Mucosa of rectum (tissue), 2 donors: Measurements from ENCODE around the gene FOXO3.

Source experiments
- H3K27ac ChIP-seq, 2 donors: one replicate each; pipeline ENCODE4 v1.7.0; 2013; ENCODE audit warnings: inconsistent platforms in 2 of 2, low read depth in 2 of 2, low read length in 2 of 2
- H3K27me3 ChIP-seq, 2 donors: one replicate each; pipeline ENCODE4 v1.7.0; 2013; ENCODE audit warnings: low read length in 2 of 2; ENCODE audit not compliant: control insufficient read depth in 2 of 2, insufficient read depth in 2 of 2
- H3K36me3 ChIP-seq, 2 donors: one replicate each; pipeline ENCODE4 v1.7.0; 2013; ENCODE audit warnings: low read length in 2 of 2; ENCODE audit not compliant: control insufficient read depth in 2 of 2, insufficient read depth in 2 of 2
- H3K4me1 ChIP-seq, 2 donors: one replicate each; pipeline ENCODE4 v1.7.0; 2013; ENCODE audit warnings: low read length in 2 of 2, mild to moderate bottlenecking in 1 of 2; ENCODE audit not compliant: control insufficient read depth in 2 of 2, insufficient read depth in 2 of 2
- H3K4me3 ChIP-seq, 2 donors: one replicate each; pipeline ENCODE4 v1.7.0; 2013; ENCODE audit warnings: low read length in 2 of 2
- H3K9ac ChIP-seq, 2 donors: one replicate each; pipeline ENCODE4 v1.7.0; 2013; ENCODE audit warnings: low read length in 2 of 2, low read depth in 1 of 2, mild to moderate bottlenecking in 1 of 2
- H3K9me3 ChIP-seq, 2 donors: one replicate each; pipeline ENCODE4 v1.7.0; 2013; ENCODE audit warnings: low read length in 2 of 2; ENCODE audit not compliant: control insufficient read depth in 2 of 2
- donor health status: healthy.
- donor health status: Normal muscosa, but diverticular disease.

FOXO3 gene

DNA sequence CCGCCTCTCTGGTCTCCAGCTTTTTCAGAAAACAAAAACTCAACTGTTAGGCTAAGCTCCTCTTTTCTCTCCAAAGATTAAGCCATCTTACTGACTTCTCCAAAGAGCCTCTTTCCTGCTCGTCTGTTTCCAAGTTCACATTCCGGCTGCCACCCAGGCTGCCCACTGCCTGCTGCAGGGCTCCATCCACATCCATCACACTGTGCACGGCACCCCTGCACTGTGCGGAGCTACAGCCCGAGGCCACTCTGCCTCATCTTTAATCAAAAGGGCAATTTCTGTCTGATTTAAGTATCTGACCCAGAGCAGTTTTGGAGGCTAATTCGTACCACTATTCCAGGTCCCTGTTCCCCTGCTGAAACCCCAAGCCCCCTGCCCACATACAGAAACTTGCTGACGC is 145.9 kb downstream of the FOXO3 start:
- Histone ChIP-seq H3K9ac (no peak overlapping the region), H3K27ac (no peak overlapping the region), H3K4me3 (no peak overlapping the region), H3K36me3 (peaks cover 0 to 1% of the 10 kb centered on the region in 2 donors), H3K9me3 (peaks cover 0 to under 1% of the 10 kb centered on the region in 2 donors), H3K4me1 (no peaks in the 10 kb centered on the region), H3K27me3 (no peaks in the 10 kb centered on the region)

DNA sequence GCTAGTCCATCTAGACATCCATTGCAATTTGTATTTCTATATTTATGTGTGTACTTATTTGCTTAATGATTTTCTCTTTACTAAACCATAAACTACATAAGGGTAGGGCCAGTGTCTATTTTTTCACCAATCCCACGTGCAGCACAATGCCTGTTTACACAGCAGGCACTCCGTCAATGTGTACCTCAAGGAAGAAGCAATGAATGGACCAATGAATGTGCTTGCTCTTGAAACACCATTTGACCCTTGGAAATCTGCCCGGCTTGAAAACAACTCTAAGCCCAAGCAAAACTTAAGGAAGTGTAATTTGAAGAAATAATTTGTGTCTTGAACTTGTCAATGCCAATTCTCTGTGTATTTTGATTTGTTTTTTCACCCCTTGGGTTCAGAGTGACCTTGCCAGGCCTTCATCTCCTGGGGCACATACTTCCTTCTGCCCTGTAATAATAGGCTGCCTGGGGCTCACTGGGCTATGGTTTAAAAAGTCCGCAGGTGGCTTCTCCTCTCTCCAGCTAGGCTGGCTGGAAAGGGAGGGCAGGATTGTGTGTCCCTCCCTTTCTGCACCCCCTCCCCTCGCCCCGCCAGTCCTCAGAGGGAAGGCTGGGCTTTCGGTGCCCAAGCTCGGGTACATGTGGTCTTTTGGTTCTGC is 146.7 kb downstream of the FOXO3 start:
- Histone ChIP-seq H3K9ac (no peak overlapping the region), H3K36me3 (peaks cover 0 to 1% of the 10 kb centered on the region in 2 donors), H3K27ac (no peak overlapping the region), H3K4me3 (no peak overlapping the region), H3K27me3 (no peaks in the 10 kb centered on the region), H3K4me1 (no peaks in the 10 kb centered on the region), H3K9me3 (no peaks in the 10 kb centered on the region)

GRCh38 chr6:108710030-108710429 is 149.3 kb downstream of the FOXO3 start:
- H3K9ac ChIP-seq = no peak overlapping the region
- H3K4me1 ChIP-seq = peaks cover 0 to 5% of the 10 kb centered on the region in 2 donors
- no peaks in the 10 kb centered on the region for H3K27me3 ChIP-seq
- no peaks in the 10 kb centered on the region for H3K9me3 ChIP-seq
- no peak overlapping the region for H3K27ac ChIP-seq
- peaks cover 0 to 1% of the 10 kb centered on the region in 2 donors for H3K36me3 ChIP-seq
- H3K4me3 ChIP-seq = no peak overlapping the region

DNA sequence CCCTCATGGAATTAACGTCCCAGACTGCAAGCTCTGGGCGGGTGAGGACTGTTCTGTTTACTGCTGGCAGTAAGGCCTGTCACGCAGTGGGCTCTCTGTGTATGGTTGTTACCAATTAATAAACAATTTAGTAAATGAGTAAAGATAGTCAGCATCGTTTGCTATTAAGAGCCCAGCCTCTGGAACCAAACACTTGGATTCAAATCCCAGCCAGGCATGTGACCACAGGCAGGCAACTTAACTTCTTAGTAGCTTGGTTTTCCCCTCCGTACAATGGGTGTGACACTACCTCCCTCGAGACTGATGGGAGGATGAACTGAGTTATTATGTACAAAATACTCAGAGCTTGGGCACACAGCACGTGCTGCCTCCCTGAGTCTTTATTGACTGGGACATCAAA is 149.8 kb downstream of the FOXO3 start:
- no peaks in the 10 kb centered on the region for H3K27me3 ChIP-seq
- no peaks in the 10 kb centered on the region for H3K9me3 ChIP-seq
- H3K9ac ChIP-seq = no peak overlapping the region
- H3K4me3 ChIP-seq = no peak overlapping the region
- H3K36me3 ChIP-seq = peaks cover 0 to 1% of the 10 kb centered on the region in 2 donors
- H3K4me1 ChIP-seq = peaks cover 0 to 5% of the 10 kb centered on the region in 2 donors
- H3K27ac ChIP-seq = no peak overlapping the region

DNA sequence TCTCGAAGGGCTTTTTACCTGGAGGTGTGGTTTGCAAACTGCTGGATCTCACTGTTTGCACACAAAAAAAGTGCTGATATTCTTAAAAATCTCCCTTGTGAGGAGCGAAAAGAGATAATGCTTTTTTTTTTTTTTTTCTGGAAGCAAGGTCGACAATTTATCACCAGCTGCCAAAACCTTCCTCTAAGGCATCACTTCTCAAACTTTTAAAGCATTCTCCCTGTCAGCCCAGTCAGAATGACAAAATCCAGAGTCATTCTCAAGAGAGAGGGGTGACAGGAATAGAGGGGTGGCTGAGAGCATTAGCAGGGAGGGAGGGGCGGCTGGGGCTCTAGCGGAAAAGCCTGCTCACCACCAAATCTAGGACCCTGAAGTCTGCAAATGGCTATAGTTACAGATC is 150.4 kb downstream of the FOXO3 start:
- Histone ChIP-seq H3K9me3 (no peaks in the 10 kb centered on the region), H3K4me3 (no peak overlapping the region), H3K27ac (no peak overlapping the region), H3K9ac (no peak overlapping the region), H3K4me1 (peaks cover 0 to 5% of the 10 kb centered on the region in 2 donors), H3K36me3 (peaks cover 0 to 1% of the 10 kb centered on the region in 2 donors), H3K27me3 (no peaks in the 10 kb centered on the region)

GRCh38 chr6:108711826-108712225 is 151.1 kb downstream of the FOXO3 start:
- Histone ChIP-seq H3K9ac (no peak overlapping the region), H3K27ac (no peak overlapping the region), H3K9me3 (no peaks in the 10 kb centered on the region), H3K4me1 (peaks cover 0 to 5% of the 10 kb centered on the region in 2 donors), H3K4me3 (no peak overlapping the region), H3K27me3 (no peaks in the 10 kb centered on the region), H3K36me3 (peaks cover 0 to 1% of the 10 kb centered on the region in 2 donors)

GRCh38 chr6:108712946-108713345 is 152.2 kb downstream of the FOXO3 start:
- no peaks in the 10 kb centered on the region for H3K36me3 ChIP-seq
- H3K4me1 ChIP-seq = peaks cover 0 to 5% of the 10 kb centered on the region in 2 donors
- H3K9me3 ChIP-seq = no peaks in the 10 kb centered on the region
- no peak overlapping the region for H3K27ac ChIP-seq
- H3K9ac ChIP-seq = no peak overlapping the region
- no peaks in the 10 kb centered on the region for H3K27me3 ChIP-seq
- H3K4me3 ChIP-seq = no peak overlapping the region

GRCh38 chr6:108714101-108714765 is 153.5 kb downstream of the FOXO3 start:
- H3K4me3 ChIP-seq = no peak overlapping the region
- no peaks in the 10 kb centered on the region for H3K36me3 ChIP-seq
- H3K9ac ChIP-seq = no peak overlapping the region
- H3K27me3 ChIP-seq = no peaks in the 10 kb centered on the region
- peak overlapping the region in 1 of 2 donors; percentile 2 for H3K27ac ChIP-seq
- H3K9me3 ChIP-seq = no peaks in the 10 kb centered on the region
- H3K4me1 ChIP-seq = peaks cover 0 to 5% of the 10 kb centered on the region in 2 donors

DNA sequence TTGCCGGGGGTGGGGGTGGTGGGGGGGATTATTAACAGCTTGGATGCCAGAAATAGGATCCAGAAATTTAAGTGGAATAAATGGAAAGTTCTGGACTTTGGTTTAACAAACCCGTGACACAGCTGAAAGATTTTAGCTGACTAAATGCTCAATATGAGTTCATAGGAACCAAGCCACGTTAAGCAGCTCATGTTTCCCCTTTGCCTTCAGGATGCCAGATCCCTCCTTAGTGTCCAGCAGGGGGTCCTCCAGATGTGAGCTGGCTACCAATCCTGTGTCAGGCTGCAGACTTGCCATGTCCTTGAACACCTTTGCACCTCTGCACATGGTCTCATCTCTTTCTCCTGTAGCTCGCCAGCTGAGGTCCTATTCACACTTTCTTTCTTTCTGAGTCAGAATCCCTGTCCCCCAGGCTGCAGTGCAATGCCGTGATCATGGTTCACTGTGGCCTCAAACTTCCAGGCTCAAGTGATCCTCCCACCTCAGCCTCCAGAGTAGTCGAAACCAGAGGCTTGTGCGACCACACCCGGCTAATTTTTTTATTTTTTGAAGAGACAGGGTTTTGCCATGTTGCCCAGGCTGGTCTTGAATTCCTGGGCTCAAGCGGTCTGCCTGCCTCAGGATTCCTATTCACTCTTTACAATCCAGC is 154.2 kb downstream of the FOXO3 start:
- Histone ChIP-seq H3K4me1 (peaks cover 0 to 5% of the 10 kb centered on the region in 2 donors), H3K9ac (no peak overlapping the region), H3K36me3 (no peaks in the 10 kb centered on the region), H3K9me3 (no peaks in the 10 kb centered on the region), H3K27ac (no peak overlapping the region), H3K27me3 (no peaks in the 10 kb centered on the region), H3K4me3 (no peak overlapping the region)

GRCh38 chr6:108715832-108716231 is 155.1 kb downstream of the FOXO3 start:
- no peaks in the 10 kb centered on the region for H3K9me3 ChIP-seq
- H3K27me3 ChIP-seq = no peaks in the 10 kb centered on the region
- H3K9ac ChIP-seq = no peak overlapping the region
- no peak overlapping the region for H3K27ac ChIP-seq
- H3K4me1 ChIP-seq = peaks cover 0 to 5% of the 10 kb centered on the region in 2 donors
- no peaks in the 10 kb centered on the region for H3K36me3 ChIP-seq
- no peak overlapping the region for H3K4me3 ChIP-seq
